Measurements from ENCODE around the gene LRSAM1. TPM values are rescaled to one million over a fixed set of nuclear protein-coding genes. Genes with fewer than 3 reads are reported as not detected.

Gene LRSAM1
- total and polyA plus RNA-seq, 7 experiments from 2014 or later, result 4.0 to 23.3 (median 17.6) TPM

DNA sequence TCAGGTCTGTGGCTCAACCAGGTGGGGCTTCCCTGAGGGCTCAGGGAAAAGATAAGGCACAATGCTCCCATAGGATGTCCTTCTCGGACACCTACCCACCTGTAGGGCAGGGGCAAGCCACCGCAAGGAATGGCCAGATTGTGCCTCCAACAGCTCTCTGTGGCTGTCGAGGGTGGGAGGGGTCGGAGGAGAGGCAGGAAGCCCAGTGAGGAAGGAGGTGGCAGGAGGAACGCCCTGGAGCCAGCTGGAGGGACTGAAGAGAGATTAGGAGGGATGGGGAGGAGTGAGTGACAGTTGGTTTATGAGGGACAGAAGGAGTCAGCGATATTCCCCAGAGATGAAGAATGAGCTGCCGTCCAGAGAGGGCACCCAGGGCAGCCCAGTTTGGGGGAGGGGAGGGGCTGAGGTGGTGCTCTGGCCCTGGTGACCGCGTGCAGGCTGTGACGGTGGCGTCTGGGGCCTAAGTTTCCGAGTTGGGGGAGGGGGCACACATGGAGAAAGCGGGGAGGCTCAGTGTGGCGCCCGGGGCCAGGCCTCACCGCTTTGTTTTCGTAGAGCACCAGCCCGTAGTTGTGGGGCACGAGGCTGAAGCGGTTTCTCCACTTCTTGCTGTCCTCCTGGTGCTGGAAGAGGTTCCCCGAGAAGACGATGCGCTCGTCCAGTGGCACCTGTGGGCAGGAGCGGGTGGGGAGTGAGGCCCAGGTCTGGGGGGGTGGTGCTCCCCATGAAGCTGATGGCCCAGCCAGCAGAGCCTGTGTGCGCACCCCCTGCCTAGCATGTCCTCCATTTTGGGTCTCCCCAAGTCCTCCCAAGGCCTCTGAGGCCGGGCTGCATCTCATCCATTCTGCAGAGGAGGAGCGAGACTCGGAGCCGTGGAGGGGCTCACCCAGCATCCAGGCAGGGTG is 75.6 kb downstream of the LRSAM1 start:
- intact Hi-C loops (cut with micrococcal nuclease), result no loop called here
- Histone ChIP-seq H3K4me1 (ENCODE audit: control insufficient read depth in 2 of 2, insufficient read depth in 2 of 2, low read length in 2 of 2) (no peaks in the 10 kb centered on the region), H3K4me3 (ENCODE audit: low read length) (no peak overlapping the region), H3K36me3 (ENCODE audit: control insufficient read depth in 2 of 3, insufficient read depth in 3 of 3, low read length in 3 of 3) (no peaks in the 10 kb centered on the region), H3K9me3 (ENCODE audit: control insufficient read depth in 2 of 3, low read length in 3 of 3) (peaks cover 0 to 22% (median 5%) of the 10 kb centered on the region in 3 experiments), H3K27me3 (ENCODE audit: control insufficient read depth in 2 of 2, insufficient read depth in 2 of 2, low read length in 2 of 2) (no peaks in the 10 kb centered on the region), H3K27ac (ENCODE audit: low read depth, low read length) (no peak overlapping the region)
- H3K4me1 Mint-ChIP-seq, result peaks cover 0 to 3% (median 0%) of the 10 kb centered on the region in 7 donors
- H3K4me3 Mint-ChIP-seq, result no peak overlapping the region
- peaks cover 9 to 50% (median 24%) of the 10 kb centered on the region in 5 donors for H3K36me3 Mint-ChIP-seq
- POLR2A ChIA-PET, result no interaction called here
- DNase-seq, result no peak
- H3K27me3 Mint-ChIP-seq, result no peaks in the 10 kb centered on the region
- H3K9me3 Mint-ChIP-seq, result peaks cover 0 to 27% (median 12%) of the 10 kb centered on the region in 11 donors
- no peak overlapping the region for H3K27ac Mint-ChIP-seq
- no peak for ATAC-seq
- CTCF ChIA-PET, result interaction anchor here (1.3 to 2.6 kb wide), 5 partner anchors 7 to 208 kb away, joined by 3 to 20 read pairs (median 5); partner anchors contain the start of gene TOR2A

DNA sequence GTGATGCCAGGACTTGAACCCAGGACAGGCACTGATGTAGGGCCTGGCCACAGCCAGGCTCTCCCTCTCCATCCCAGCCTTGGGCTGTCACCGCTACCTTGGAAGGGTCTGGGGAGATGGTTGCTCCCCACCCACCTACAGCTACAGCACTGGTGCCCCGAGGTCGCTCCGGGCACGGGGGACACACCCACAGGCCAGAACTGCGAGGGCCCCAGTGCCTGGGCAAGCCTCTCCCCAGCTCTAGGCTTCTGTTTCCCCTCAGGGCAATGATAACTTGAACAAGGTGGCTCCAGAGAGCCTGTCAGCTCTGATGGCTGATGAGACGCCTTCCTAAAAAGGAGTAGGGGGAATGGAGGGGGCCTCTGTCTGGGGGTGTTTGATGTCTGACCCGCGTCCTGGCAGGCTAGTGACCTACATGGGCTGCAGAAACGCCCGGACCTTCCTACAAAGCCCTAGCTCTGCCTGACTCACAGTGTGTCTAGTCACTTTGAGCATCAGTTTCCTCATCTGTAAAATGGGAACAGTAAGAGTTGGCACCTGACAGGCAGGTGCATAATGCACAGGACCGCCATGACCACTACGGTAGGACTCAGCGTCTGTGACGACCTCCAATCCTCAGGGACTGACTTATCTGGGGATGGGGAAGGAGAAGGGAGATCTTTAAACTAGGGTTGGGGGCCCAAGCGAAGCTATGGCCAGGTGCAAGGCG is 76.4 kb downstream of the LRSAM1 start:
- POLR2A ChIA-PET, result no interaction called here
- Mint-ChIP-seq H3K27me3 (no peaks in the 10 kb centered on the region), H3K4me3 (no peak overlapping the region), H3K36me3 (peaks cover 9 to 46% (median 22%) of the 10 kb centered on the region in 5 donors), H3K27ac (no peak overlapping the region), H3K9me3 (peaks cover 0 to 27% (median 12%) of the 10 kb centered on the region in 11 donors), H3K4me1 (peaks cover 0 to 3% (median 0%) of the 10 kb centered on the region in 7 donors)
- Histone ChIP-seq H3K27me3 (ENCODE audit: control insufficient read depth in 2 of 2, insufficient read depth in 2 of 2, low read length in 2 of 2) (no peaks in the 10 kb centered on the region), H3K36me3 (ENCODE audit: control insufficient read depth in 2 of 3, insufficient read depth in 3 of 3, low read length in 3 of 3) (no peaks in the 10 kb centered on the region), H3K9me3 (ENCODE audit: control insufficient read depth in 2 of 3, low read length in 3 of 3) (peaks cover 0 to 20% (median 5%) of the 10 kb centered on the region in 3 experiments), H3K4me1 (ENCODE audit: control insufficient read depth in 2 of 2, insufficient read depth in 2 of 2, low read length in 2 of 2) (no peaks in the 10 kb centered on the region), H3K4me3 (ENCODE audit: low read length) (no peak overlapping the region), H3K27ac (ENCODE audit: low read depth, low read length) (no peak overlapping the region)
- CTCF ChIA-PET, result interaction anchor here (1.8 kb wide), 1 partner anchor 57 kb away, joined by 5 read pairs; no protein-coding TSS in a partner anchor
- DNase-seq (no peak), ATAC-seq (no peak)
- intact Hi-C loops (cut with micrococcal nuclease), result no loop called here

DNA sequence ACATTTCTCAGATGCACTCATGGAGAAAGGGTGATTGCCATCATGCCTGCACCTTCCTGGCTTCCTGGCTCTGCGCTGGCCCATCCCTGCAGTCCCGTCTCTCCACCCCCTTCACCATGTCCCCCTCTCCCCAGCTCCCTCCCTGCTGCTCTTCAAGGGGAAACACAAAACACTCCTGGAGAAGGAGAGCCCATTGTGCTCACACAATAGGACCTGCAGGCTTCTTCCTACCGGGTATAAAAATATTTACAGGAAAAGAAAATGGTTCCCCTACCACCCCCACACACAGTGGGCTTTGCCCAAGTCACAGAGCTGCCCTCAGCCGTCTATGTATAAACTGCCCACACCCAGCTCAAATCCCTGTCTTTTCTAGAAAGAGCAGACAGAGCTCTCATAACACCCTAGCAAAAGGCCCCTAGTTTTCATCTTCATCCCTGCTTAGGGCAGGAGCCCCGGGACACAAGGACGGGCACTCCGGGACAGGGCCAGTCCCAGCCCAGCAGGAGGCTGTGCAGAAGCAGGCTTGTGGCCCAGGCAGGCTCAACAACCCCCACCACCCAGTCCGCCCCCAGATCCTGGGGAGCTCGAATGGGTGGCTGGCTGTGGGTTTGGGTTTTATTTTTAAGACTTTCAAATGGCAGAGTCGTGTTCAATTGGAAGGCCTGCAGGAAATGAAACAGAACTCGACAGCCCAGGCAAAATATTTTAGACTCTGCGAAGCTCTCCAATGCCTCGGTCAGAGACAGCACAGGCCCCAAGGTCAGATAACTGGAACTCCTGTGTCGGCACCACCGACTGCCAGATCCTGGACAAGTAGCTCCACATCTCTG is 77.3 kb downstream of the LRSAM1 start:
- no peaks in the 10 kb centered on the region for H3K27me3 Mint-ChIP-seq
- peaks cover 9 to 38% (median 16%) of the 10 kb centered on the region in 5 donors for H3K36me3 Mint-ChIP-seq
- H3K9me3 Mint-ChIP-seq, result peaks cover 0 to 21% (median 9%) of the 10 kb centered on the region in 11 donors
- Histone ChIP-seq H3K27me3 (ENCODE audit: control insufficient read depth in 2 of 2, insufficient read depth in 2 of 2, low read length in 2 of 2) (no peaks in the 10 kb centered on the region), H3K4me1 (ENCODE audit: control insufficient read depth in 2 of 2, insufficient read depth in 2 of 2, low read length in 2 of 2) (no peaks in the 10 kb centered on the region), H3K36me3 (ENCODE audit: control insufficient read depth in 2 of 3, insufficient read depth in 3 of 3, low read length in 3 of 3) (no peaks in the 10 kb centered on the region), H3K9me3 (ENCODE audit: control insufficient read depth in 2 of 3, low read length in 3 of 3) (peaks cover 0 to 14% (median under 1%) of the 10 kb centered on the region in 3 experiments), H3K4me3 (ENCODE audit: low read length) (no peak overlapping the region), H3K27ac (ENCODE audit: low read depth, low read length) (no peak overlapping the region)
- H3K4me3 Mint-ChIP-seq, result no peak overlapping the region
- intact Hi-C loops (cut with micrococcal nuclease), result no loop called here
- POLR2A ChIA-PET, result interaction anchor here (0.6 kb wide), 1 partner anchor 810 kb away, joined by 3 read pairs; no protein-coding TSS in a partner anchor
- H3K4me1 Mint-ChIP-seq, result peaks cover 0 to 3% (median 0%) of the 10 kb centered on the region in 7 donors
- peak overlapping the region in 1 of 9 donors; percentile 33 for H3K27ac Mint-ChIP-seq
- DNase-seq (no peak), ATAC-seq (no peak)
- CTCF ChIA-PET, result interaction anchor here (1.2 to 1.8 kb wide), 2 partner anchors 56 to 58 kb away, joined by 3 to 5 read pairs; no protein-coding TSS in a partner anchor

DNA sequence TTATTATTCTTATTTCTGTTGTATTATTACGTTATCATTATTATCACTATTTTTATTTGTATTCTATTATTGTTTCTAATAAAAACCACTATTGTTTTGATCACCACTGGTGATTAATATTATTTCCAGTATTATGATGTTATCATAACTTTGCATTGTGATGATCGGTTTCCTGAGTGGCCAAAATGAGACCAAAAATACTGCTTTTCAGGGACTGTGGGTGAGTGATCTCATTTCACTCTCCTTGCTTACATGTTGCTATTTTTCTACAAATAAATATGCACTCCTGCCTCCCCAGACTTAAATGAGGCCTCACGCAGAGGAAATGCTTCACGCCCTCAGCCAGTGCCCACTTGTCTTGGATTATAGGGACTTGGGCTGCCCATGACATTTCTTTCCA is 78.4 kb downstream of the LRSAM1 start:
- Mint-ChIP-seq H3K27me3 (no peaks in the 10 kb centered on the region), H3K36me3 (peaks cover 6 to 28% (median 12%) of the 10 kb centered on the region in 5 donors), H3K4me1 (peaks cover 0 to 5% (median 0%) of the 10 kb centered on the region in 7 donors), H3K27ac (no peak overlapping the region), H3K9me3 (peaks cover 0 to 16% (median 7%) of the 10 kb centered on the region in 11 donors), H3K4me3 (no peak overlapping the region)
- H3K27ac ChIP-seq (ENCODE audit: low read depth, low read length), result no peak overlapping the region
- H3K4me3 ChIP-seq (ENCODE audit: low read length), result no peak overlapping the region
- CTCF ChIA-PET, result no interaction called here
- POLR2A ChIA-PET, result no interaction called here
- H3K27me3 ChIP-seq (ENCODE audit: control insufficient read depth in 2 of 2, insufficient read depth in 2 of 2, low read length in 2 of 2), result no peaks in the 10 kb centered on the region
- ATAC-seq, result no peak
- peaks cover 0 to 12% (median 0%) of the 10 kb centered on the region in 3 experiments for H3K9me3 ChIP-seq (ENCODE audit: control insufficient read depth in 2 of 3, low read length in 3 of 3)
- no peaks in the 10 kb centered on the region for H3K4me1 ChIP-seq (ENCODE audit: control insufficient read depth in 2 of 2, insufficient read depth in 2 of 2, low read length in 2 of 2)
- no peaks in the 10 kb centered on the region for H3K36me3 ChIP-seq (ENCODE audit: control insufficient read depth in 2 of 3, insufficient read depth in 3 of 3, low read length in 3 of 3)
- intact Hi-C loops (cut with micrococcal nuclease), result no loop called here
- DNase-seq, result no peak

DNA sequence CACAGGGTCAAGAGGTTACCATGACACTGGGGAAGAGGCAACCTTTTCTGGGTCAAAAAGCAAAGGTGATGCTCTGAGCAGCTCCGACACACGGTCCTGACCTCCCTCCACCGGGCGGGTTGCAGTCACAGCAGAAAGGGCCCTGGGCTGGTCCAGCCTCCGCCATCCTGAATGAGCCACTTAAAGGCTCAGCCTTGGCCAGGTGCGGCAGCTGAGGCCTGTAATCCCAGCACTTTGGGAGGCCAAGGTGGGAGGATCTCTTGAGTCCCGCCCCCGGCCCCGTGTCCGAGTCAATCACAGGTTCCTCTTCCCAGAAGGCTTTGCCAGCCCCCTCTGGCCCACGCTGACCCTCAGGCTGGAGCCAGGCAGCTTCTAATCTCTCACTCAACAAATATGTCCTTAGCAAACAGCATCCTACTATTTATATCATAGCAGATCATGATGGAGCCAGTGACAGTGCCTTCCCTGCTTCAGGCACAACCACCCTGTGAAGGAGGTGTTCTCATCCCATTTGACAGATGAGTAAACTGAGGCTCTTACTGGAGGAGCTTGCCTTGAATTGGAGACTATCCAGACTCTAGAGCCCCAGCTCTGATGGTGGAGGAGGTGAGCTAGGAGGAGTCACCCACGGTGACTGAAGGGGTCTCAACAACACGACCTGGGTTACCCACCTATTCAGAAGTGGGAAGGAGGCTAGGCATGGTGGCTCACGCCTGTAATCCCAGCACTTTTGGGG is 79.1 kb downstream of the LRSAM1 start:
- H3K4me3 Mint-ChIP-seq, result no peak overlapping the region
- H3K27ac ChIP-seq (ENCODE audit: low read depth, low read length), result no peak overlapping the region
- no peaks in the 10 kb centered on the region for H3K4me1 ChIP-seq (ENCODE audit: control insufficient read depth in 2 of 2, insufficient read depth in 2 of 2, low read length in 2 of 2)
- H3K4me3 ChIP-seq (ENCODE audit: low read length), result no peak overlapping the region
- no peaks in the 10 kb centered on the region for H3K27me3 Mint-ChIP-seq
- ChIA-PET CTCF (no interaction called here), POLR2A (no interaction called here)
- H3K27ac Mint-ChIP-seq, result peak overlapping the region in 1 of 9 donors; percentile 25
- peaks cover 0 to 5% (median 0%) of the 10 kb centered on the region in 7 donors for H3K4me1 Mint-ChIP-seq
- H3K9me3 ChIP-seq (ENCODE audit: control insufficient read depth in 2 of 3, low read length in 3 of 3), result peaks cover 0 to 7% (median 0%) of the 10 kb centered on the region in 3 experiments
- intact Hi-C loops (cut with micrococcal nuclease), result no loop called here
- H3K27me3 ChIP-seq (ENCODE audit: control insufficient read depth in 2 of 2, insufficient read depth in 2 of 2, low read length in 2 of 2), result no peaks in the 10 kb centered on the region
- H3K9me3 Mint-ChIP-seq, result peaks cover 0 to 9% (median 3%) of the 10 kb centered on the region in 11 donors
- no peaks in the 10 kb centered on the region for H3K36me3 ChIP-seq (ENCODE audit: control insufficient read depth in 2 of 3, insufficient read depth in 3 of 3, low read length in 3 of 3)
- DNase-seq, result no peak
- ATAC-seq, result no peak
- peaks cover 0 to 21% (median 5%) of the 10 kb centered on the region in 5 donors for H3K36me3 Mint-ChIP-seq

Data from naive thymus-derived CD4-positive, alpha-beta T cell (primary cell).